CD4-positive, alpha-beta T cell (primary cell): Measurements from ENCODE around the gene ADRA2B. TPM values are rescaled to one million over a fixed set of nuclear protein-coding genes. Genes with fewer than 3 reads are reported as not detected.

Experiments used
- ATAC-seq: fragments of 200-7000 bp; cut with Tn5 transposase; one replicate; pipeline ENCODE4 v1.10.0; 2022; ENCODE audit warnings: mild to moderate bottlenecking; ENCODE audit not compliant: poor library complexity
- CTCF ChIA-PET: fragments of 350-600 bp; sonication (Branson Sonifier 250); formaldehyde crosslinking; loops from one replicate; lab custom pipeline; 2021; ENCODE audit warnings: antibody characterized with exemption, inconsistent platforms; lab: Charles Lee
- POLR2A ChIA-PET: fragments of 350-600 bp; sonication (Branson Sonifier 250); formaldehyde crosslinking; loops from one replicate; lab custom pipeline; 2021; ENCODE audit warnings: antibody characterized with exemption, inconsistent platforms; lab: Charles Lee
- DNase-seq, 14 experiments: peaks; one replicate each; pipeline ENCODE4 v3.0.0-alpha.2; 2013 to 2020; ENCODE audit warnings: mixed read lengths in 2 of 14
- H3K27ac ChIP-seq, 2 donors: one replicate each; pipeline versions ENCODE4 v1.5.1 to v1.7.0; 2013; ENCODE audit warnings: low read length in 2 of 2, low read depth in 1 of 2, mild to moderate bottlenecking in 1 of 2
- H3K27me3 ChIP-seq, 2 experiments: 1 replicate in 1 of 2; 2 replicates in 1 of 2; pipeline versions ENCODE4 v1.6.1 to v1.7.0; 2013; ENCODE audit warnings: low read length in 2 of 2, control low read depth in 1 of 2, mild to moderate bottlenecking in 1 of 2, moderate library complexity in 1 of 2; ENCODE audit not compliant: insufficient read depth in 2 of 2, control insufficient read depth in 1 of 2
- H3K36me3 ChIP-seq: one replicate; pipeline ENCODE4 v1.6.1; 2013; ENCODE audit warnings: low read length, control low read depth; ENCODE audit not compliant: insufficient read depth
- H3K4me1 ChIP-seq: one replicate; pipeline ENCODE4 v1.6.1; 2013; ENCODE audit warnings: low read length, control low read depth; ENCODE audit not compliant: insufficient read depth
- H3K4me3 ChIP-seq: one replicate; pipeline ENCODE4 v1.5.1; 2013; ENCODE audit warnings: mild to moderate bottlenecking, low read length, moderate library complexity
- H3K9me3 ChIP-seq, 2 experiments: 1 replicate in 1 of 2; 2 replicates in 1 of 2; pipeline versions ENCODE4 v1.6.1 to v1.7.0; 2013; ENCODE audit warnings: low read length in 2 of 2, mild to moderate bottlenecking in 2 of 2, control low read depth in 1 of 2, moderate library complexity in 1 of 2; ENCODE audit not compliant: control insufficient read depth in 1 of 2, insufficient read depth in 1 of 2
- H3K27ac Mint-ChIP-seq: one replicate; pipeline ENCODE4 v1.8.0; 2020; ENCODE audit warnings: mixed read lengths
- H3K27me3 Mint-ChIP-seq: one replicate; pipeline ENCODE4 v1.8.0; 2021; ENCODE audit warnings: mixed read lengths
- H3K36me3 Mint-ChIP-seq: one replicate; pipeline ENCODE4 v1.8.0; 2021; ENCODE audit warnings: low read depth, mixed read lengths
- H3K4me1 Mint-ChIP-seq: one replicate; pipeline ENCODE4 v1.8.0; 2021; ENCODE audit warnings: low read depth, mixed read lengths
- H3K4me3 Mint-ChIP-seq: one replicate; pipeline ENCODE4 v1.8.0; 2020; ENCODE audit warnings: mild to moderate bottlenecking, mixed read lengths
- H3K9me3 Mint-ChIP-seq: one replicate; pipeline ENCODE4 v1.8.0; 2020; ENCODE audit warnings: mixed read lengths
- CTCF ChIP-seq: fragments of 200-600 bp; IDR thresholded peaks from one replicate; pipeline ENCODE4 v1.8.0; 2022; ENCODE audit warnings: antibody characterized with exemption, mild to moderate bottlenecking
- intact Hi-C, 2 experiments: fragments of 100-400 bp; cut with DNase I in 1 of 2; cut with micrococcal nuclease in 1 of 2; formaldehyde crosslinking; loops; one replicate each; pipeline versions ENCODE4 v1.15.1 to v1.9.0; 2023 to 2025; cut with DNase I, micrococcal nuclease
- total RNA-seq, 174 experiments: library from RNA in 2 of 174; stranded (reverse) in 2 of 174; gene quantifications; one replicate each; pipeline ENCODE4 v1.2.3 and lab custom pipeline; 2021 to 2026

The ADRA2B gene
- total RNA-seq, 2 experiments from 2014 or later = 0.52 to 0.84 TPM

- Histone ChIP-seq H3K27me3 (no peaks in the 10 kb centered on the region), H3K4me1 (no peaks in the 10 kb centered on the region), H3K9me3 (no peaks in the 10 kb centered on the region), H3K4me3 (no peak overlapping the region), H3K36me3 (no peaks in the 10 kb centered on the region), H3K27ac (no peak overlapping the region)
- TF ChIP-seq CTCF = no peak
- ATAC-seq = no peak
- CTCF ChIA-PET = no interaction called here
- DNase-seq = peak in 1 of 14 experiments; percentile 30
- no peak overlapping the region for H3K27ac Mint-ChIP-seq
- intact Hi-C loops = no loop called here
- no peaks in the 10 kb centered on the region for H3K27me3 Mint-ChIP-seq
- no peak overlapping the region for H3K4me3 Mint-ChIP-seq
- POLR2A ChIA-PET = no interaction called here
- no peaks in the 10 kb centered on the region for H3K4me1 Mint-ChIP-seq
- no peaks in the 10 kb centered on the region for H3K36me3 Mint-ChIP-seq
- no peaks in the 10 kb centered on the region for H3K9me3 Mint-ChIP-seq
Measured at GRCh38 chr2:96091141-96091710, 25.1 kb downstream of the ADRA2B start.

GRCh38 chr2:96090196-96090926 lies 26.0 kb downstream of the ADRA2B start:
- Mint-ChIP-seq H3K36me3 (no peaks in the 10 kb centered on the region), H3K27me3 (no peaks in the 10 kb centered on the region), H3K4me1 (no peaks in the 10 kb centered on the region), H3K4me3 (no peak overlapping the region), H3K9me3 (no peaks in the 10 kb centered on the region), H3K27ac (no peak overlapping the region)
- DNase-seq (peak in 1 of 14 experiments; percentile 21), ATAC-seq (no peak)
- intact Hi-C loops = no loop called here
- no peak overlapping the region for H3K4me3 ChIP-seq
- H3K27ac ChIP-seq = no peak overlapping the region
- ChIA-PET CTCF (interaction anchor here (0.7 kb wide), 1 partner anchor 26 kb away, joined by 3 read pairs; the partner anchor contains the start of gene ADRA2B), POLR2A (no interaction called here)
- H3K27me3 ChIP-seq = no peaks in the 10 kb centered on the region
- TF ChIP-seq CTCF = no peak
- no peaks in the 10 kb centered on the region for H3K36me3 ChIP-seq
- peaks cover 0 to 8% of the 10 kb centered on the region in 2 experiments for H3K9me3 ChIP-seq
- no peaks in the 10 kb centered on the region for H3K4me1 ChIP-seq

GRCh38 chr2:96089356-96090195 lies 26.8 kb downstream of the ADRA2B start:
- TF ChIP-seq CTCF = no peak
- Mint-ChIP-seq H3K4me1 (no peaks in the 10 kb centered on the region), H3K4me3 (no peak overlapping the region), H3K27me3 (no peaks in the 10 kb centered on the region), H3K9me3 (no peaks in the 10 kb centered on the region), H3K27ac (no peak overlapping the region), H3K36me3 (no peaks in the 10 kb centered on the region)
- peak in 2 of 14 experiments; percentile 9 to 19 for DNase-seq
- H3K27ac ChIP-seq = no peak overlapping the region
- intact Hi-C loops = no loop called here
- no peak overlapping the region for H3K4me3 ChIP-seq
- no peaks in the 10 kb centered on the region for H3K36me3 ChIP-seq
- no peak for ATAC-seq
- ChIA-PET CTCF (interaction anchor here (0.7 kb wide), 1 partner anchor 27 kb away, joined by 3 read pairs; the partner anchor contains the start of gene ADRA2B), POLR2A (no interaction called here)
- no peaks in the 10 kb centered on the region for H3K27me3 ChIP-seq
- peaks cover 0 to 9% of the 10 kb centered on the region in 2 experiments for H3K9me3 ChIP-seq
- no peaks in the 10 kb centered on the region for H3K4me1 ChIP-seq
